NCI-H446 (cell line): ENCODE results near the gene GAS2.
A peak's percentile ranks its signal among the peaks of the same experiment; 100 is the strongest.
"Not testable (repeated sequence)": the region's sequence is repeated elsewhere in the genome, so short reads cannot be mapped to it uniquely, and the experiment has no call there.

Experiments used
- DNase-seq, 2 experiments: peaks; one replicate each; lab custom pipeline; 2025; lab: John Stamatoyannopoulos, UW

Gene GAS2

GRCh38 chr11:22666325-22666687 is at the start of gene GAS2:
GAS2 (plus strand) TSS chr11:22666611; CDS start chr11:22674870, 8,259 bp downstream.
- DNase-seq: peak; percentile 80 to 85

GRCh38 chr11:22617868-22618267 is 48.5 kb upstream of the GAS2 start:
- no peak for DNase-seq

- peak; percentile 84 to 91 for DNase-seq
Measured at GRCh38 chr11:22624742-22625447, 41.5 kb upstream of the GAS2 start.

DNA sequence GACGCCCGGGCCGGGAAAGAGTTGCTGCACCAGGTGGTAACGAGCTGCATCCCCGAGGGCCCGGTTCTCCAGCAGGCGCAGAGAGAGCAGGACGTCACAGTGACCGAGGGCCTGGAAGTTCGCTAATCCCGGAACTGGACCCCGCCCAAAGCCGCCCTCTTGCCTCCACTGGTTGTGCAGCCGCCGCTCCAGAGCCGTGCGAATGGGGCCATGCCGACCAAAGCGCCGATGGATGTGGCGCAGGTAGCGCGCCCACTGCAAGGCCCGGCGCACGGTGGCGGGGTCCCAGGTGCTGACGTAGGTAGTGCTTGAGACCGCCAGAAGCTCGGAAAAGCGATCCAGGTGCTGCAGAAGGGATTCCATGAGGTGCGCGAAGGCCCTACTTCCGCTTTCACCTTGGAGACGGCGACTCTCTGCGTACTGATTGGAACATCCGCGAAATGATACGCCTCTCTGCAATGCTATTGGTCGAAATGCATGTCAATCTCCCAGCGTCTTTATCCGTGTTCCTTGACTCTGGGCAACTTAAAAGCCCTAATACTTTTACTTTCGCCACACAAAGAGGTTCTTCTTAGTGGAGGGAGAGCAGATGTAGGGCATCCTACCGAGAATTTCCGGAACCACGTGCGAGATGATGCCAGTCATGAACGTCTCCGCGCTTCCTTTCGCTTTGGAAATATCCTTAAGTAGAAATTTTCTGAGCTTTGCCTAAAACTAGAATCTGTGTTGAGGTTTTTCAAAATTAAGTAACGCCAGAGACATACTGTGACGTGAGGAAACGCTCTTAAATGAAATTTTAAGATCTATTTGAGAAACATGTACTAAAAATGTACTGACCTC is 40.7 kb upstream of the GAS2 start, which contains the start of gene FANCF:
FANCF (minus strand) TSS at position 376 of the 840 bp plus-strand sequence; CDS start at position 363, 13 bp downstream.
- peak; percentile 99 to 100 for DNase-seq

DNA sequence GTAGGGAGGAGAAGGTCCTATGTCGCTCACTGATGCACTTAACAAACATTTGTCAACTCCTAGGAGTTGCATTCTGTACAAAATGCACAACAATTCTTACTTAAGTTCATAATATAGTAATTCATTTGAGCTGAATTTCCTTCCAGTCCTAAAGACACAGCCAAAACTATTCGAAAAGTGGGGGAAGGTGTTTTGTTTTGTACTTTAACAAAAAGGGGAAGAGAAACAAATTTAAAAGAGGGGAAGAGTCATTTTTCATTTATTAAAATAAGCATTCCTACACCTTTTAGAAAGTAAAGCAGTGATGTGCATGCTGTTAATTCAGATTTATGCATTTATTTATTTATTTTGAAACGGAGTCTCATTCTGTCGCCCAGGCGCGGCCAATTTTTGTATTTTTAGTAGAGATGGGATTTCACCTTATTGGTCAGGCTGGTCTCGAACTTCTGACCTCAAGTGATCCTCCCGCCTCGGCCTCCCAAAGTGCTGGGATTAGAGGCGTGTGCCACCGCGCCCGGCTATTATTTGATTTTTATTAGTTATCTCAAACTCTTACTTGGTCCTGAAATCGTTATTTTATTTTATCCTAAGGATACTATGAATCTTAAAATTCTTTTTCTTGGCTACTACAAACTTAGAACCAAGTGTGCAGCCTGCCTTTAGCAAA is 39.7 kb upstream of the GAS2 start:
- peak in 1 of 2 experiments; percentile 39 for DNase-seq

DNA sequence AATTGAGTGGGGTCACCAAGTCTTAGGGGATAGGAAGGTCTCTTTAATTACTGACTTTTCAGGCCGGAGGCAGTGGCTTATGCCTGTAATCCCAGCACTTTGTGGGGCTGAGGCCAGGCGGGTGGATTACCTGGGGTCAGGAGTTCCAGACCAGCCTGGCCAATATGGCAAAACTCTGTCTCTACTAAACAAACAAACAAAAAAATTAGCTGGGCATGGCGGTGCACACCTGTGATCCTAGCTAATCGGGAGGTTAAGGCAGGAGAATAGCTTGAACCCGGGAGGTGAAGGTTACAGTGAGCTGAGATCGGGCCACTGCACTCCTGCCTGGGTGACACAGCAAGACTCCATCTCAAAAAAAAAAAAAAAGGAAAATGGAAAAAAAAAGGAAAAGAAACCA is 39.0 kb upstream of the GAS2 start:
- no peak for DNase-seq

- no peak for DNase-seq
Measured at GRCh38 chr11:22633354-22633902, 33.0 kb upstream of the GAS2 start.

- DNase-seq: peak in 1 of 2 experiments; percentile 77
Measured at GRCh38 chr11:22634897-22635629, 31.3 kb upstream of the GAS2 start.

DNA sequence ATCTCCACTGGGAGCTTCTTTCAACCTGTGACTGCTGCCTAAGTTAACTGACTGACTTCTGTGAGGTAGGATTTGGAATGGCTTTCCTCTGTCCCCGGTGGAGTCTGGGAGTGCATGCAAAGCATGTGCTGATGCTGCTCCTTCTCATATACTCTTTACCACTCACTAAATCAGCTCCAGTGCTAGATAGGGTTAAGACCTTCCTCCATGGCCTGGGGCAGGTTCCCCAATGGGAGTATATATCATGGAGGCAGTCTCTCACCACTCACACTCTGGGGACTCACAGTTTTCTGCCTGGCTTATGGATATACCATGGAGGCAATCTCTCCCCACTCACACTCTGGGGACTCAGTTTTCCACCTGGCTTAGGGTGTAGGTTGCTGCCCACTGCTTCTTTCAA is 30.7 kb upstream of the GAS2 start:
- no peak for DNase-seq

- DNase-seq: no peak
Measured at GRCh38 chr11:22640862-22641261, 25.5 kb upstream of the GAS2 start.

GRCh38 chr11:22641559-22641958 is 24.9 kb upstream of the GAS2 start:
- no peak for DNase-seq

- DNase-seq: not testable (repeated sequence)
Measured at GRCh38 chr11:22652346-22652745, 14.1 kb upstream of the GAS2 start.

DNA sequence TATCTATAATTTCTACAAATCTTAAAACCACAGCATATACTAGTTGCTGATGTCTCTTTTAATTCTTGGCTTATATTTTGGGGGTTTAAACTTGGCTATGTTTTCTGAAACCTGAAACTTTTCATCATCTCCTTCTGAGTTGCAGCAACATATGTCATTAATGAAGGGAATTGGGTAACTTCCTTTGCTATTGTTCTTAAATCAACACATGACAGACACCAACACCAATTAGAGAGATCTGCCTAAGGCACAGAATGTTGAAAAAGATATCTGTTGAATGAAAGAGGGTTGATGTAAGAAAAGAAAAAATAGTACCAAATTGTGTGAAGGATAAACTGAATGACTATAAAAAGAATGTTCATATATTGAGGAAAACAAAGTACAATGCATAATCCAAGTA is 10.3 kb upstream of the GAS2 start:
- DNase-seq: no peak

- DNase-seq: no peak
Measured at GRCh38 chr11:22657101-22657694, 9.2 kb upstream of the GAS2 start.

DNA sequence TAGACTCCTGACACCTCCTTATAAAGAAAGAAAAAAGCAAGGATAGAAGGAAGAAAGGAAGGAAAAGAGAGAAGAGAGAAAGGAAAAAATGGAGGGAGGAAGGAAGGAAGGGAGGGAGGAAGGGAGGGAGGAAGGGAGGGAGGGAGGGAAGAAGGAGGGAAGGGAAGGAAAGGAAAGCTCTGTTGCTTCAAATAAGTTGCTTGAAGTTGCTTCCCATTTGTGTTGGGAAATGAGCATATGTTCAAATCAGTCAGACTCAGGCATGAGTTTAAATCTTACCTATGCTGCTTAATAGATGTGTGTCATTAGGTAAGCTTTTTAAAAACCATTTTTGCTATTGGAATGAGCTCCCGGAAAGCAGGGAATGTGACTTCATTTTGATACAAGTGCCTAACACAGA is 6.6 kb upstream of the GAS2 start:
- DNase-seq: no peak

- peak; percentile 80 to 85 for DNase-seq
Measured at GRCh38 chr11:22666688-22667439, 453 bp downstream of the GAS2 start.

DNA sequence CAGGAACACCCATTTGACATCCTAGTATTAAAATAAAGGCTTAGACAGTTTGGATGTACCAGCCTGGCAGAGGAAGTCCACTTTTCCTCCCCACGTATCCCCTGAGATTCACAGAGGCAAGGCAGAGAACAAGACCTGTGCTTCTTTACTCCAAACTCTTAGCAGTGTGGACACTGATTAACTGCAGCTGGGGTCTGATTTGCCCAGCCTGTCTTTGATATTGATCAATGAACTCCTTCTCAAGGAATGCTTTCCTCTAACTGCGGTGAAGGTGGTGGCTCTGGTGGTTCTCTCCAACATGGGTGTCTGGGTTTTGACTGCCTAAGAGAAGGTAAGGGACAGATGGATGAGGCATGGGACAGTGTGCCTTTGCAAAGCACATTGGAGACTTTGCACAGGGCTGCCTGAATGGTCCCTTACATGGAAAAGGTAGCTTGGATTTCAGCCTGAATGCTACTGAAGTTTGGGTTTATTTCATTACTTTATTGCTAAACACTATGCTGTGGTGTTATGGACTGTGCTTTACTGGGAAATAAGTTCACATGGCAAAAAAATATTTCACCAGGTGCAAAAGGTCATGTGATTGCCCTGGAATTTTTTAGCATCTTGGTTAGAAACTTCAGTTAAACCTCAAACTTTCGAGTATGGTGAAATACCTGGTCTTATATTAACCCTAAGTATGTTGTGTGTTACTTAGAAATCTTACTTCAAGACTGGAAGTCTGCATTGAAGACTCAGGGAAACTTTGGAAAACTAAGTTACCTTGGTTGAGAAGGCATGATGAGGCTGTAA is 1.8 kb downstream of the GAS2 start:
- peak in 1 of 2 experiments; percentile 40 for DNase-seq

DNA sequence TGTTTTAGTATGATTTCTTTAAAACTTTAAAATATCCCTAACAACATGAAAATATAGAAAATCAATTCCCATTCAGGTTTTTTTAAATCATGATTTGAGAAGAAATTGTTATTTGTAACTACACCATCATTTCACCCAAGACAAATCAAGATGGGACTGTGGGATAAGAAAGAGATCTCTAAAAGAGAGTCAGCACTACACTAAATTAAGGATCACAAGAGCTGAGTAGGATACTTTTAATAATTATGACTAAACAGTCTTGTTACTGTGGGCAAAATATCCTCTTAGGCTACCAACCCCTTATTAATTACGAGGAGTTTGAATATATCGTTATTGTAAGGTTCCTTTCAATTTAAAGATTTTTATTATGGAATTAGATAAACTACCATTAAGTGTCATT is 3.0 kb downstream of the GAS2 start:
- DNase-seq: no peak

GRCh38 chr11:22670830-22671229 is 4.4 kb downstream of the GAS2 start:
- DNase-seq: peak; percentile 51 to 72

DNA sequence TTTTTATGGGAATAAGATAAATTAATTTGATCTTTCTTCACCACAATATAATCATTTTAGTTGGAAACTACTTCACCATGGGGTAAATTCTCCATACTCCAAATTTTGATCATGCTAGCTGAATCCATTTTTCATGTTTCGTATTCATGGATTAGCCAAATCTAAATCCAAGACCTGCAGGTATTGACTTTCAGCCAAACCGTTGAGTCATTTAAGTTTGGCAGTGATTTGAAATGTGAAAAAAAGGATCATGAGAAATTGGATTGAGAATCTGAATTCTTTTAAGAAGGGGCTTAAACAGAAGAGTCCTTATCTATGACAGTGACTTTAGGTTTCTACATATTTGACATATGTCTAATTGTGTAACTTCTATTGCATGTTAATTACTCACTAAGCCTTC is 5.3 kb downstream of the GAS2 start:
- DNase-seq: peak; percentile 84 to 87
